8988T (cell line): ENCODE measurements around the gene LY86.

Experiments used
- DNase-seq: peaks from one replicate; pipeline ENCODE4 v3.0.0; 2011

Gene LY86

DNA sequence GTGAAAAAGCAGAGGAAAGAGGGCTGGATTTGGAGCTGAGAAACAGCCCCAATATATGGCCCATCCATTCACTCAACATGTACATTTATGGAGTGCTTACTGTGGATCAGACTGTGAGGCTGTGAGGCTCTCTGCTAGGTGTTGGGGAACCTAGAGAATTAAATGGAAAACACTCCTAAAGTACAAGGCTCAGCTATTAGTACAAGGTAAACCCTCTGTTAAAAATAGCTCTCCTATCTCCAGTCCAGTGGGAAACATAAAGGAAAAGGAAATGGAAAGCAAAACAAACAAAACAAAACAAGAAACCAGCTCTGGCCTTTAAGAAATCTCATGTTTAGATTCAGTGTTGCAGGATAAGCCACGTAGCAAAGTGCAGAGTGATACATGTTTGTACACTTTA, 35.0 kb downstream of the LY86 start:
- no peak for DNase-seq

DNA sequence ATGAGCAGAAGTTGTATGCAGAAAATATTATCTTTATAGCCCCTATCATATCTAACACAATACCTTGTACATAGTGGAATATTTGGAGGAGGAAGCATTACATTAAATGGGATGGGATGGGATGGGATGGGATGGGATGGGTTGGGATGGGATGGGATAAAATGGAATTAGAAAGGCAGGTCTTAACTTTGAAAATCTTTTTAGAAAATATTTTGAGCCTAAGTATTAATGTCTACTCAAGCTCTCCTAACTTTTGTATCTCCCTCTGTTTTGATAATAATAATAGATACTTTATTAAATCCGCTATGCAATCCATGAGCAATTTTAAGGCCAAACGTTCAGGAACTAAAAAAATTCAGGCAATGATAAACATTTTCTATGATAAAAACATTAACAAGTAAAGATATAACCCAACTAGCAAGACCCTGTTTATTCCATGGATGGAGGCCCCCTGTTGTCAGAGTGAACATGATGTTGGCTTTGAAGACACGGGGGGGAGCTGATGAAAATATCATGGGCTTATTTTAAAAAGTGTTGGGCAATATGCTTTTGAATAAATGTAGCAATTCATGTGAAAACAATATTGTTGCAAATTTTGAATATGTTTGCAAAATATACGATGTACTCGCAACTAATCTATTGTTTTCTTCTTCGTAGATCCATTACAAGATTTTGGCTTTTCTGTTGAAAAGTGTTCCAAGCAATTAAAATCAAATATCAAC, 35.9 kb downstream of the LY86 start:
- no peak for DNase-seq

DNA sequence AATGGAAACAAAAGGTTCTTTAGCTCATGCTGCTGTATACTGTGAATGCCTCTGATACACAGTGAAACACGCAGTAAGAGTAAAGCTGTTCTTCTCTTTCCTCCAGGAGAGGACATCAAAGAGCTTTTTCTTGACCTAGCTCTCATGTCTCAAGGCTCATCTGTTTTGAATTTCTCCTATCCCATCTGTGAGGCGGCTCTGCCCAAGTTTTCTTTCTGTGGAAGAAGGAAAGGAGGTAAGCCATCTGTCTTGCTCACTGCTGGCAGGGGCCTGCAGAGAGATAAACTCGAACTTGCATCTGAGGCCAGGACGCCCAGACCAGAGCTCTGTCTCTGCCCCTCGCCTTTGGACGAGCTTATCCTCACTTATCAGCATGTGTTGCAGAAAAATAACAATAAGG, 37.7 kb downstream of the LY86 start:
- no peak for DNase-seq

DNA sequence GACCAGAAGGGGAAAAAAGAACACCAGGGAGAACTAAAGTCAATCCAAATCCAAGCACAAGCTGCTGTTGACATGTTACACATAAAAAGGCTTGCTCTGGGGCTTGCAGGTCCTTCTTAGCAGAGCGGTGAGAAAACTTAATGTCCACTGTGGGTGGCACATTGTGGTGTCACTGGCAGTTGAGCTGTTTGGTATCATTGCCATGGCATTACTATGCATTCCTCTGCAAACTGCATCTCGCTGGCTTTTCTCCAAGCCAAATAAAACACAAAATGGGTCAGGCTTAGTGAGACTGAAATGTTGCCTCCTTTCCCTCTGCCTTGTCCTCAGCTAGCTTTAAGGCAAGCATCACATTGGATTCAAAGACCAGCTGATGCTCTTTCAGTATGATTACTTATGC, 40.9 kb downstream of the LY86 start:
- DNase-seq = no peak

DNA sequence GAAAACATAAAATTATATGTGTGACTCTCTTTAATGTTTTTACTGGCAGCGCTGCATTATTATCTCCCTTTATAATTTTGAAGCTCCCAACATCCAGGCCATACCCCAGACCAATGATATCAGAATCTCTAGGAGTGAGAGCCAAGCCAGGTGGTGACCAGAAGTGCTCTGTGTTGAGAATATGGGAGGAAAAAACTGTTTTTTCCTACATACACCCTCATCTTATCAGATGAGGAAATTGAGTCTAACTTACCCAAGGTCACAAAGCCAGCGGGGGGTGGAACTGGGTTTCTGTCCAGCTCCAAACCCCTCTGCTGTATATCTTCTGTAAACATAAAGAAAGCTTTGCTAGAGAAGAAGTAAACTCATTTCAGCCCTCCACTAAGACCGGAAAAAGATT, 42.5 kb downstream of the LY86 start:
- no peak for DNase-seq

DNA sequence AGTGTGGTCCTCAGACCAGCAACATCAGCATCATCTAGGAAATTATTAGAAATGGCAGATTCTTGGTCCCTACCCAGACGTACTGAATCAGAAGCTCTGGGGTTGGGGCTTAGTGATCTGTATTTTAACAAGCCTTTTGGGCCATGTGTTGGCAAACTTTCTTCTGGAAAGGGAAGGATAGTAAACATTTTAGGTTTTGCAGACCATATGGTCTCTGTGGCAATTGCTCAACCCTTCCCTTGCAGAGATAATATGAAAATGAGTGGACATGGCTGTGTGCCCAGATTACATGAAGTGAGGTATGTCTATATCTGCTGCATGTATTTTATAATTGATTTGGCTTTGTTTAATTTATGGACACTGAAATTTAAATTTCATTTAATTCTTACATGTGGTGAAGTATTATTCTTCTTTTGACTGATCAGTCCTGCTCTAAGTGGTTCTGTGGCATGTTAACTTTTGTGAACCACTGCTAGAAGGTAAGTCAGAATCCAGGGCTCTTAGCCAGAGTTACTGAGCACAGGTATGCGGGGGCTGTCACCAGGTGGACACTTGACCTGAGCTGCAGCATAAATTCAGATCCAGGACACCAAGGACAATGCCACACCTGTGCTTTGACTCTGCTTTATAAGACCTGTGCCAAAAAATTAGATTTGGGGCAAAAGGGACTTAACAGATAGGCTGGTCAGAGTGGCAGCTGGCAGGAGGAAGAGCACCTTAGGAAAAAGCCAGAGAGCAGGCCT, 43.2 kb downstream of the LY86 start:
- no peak for DNase-seq

DNA sequence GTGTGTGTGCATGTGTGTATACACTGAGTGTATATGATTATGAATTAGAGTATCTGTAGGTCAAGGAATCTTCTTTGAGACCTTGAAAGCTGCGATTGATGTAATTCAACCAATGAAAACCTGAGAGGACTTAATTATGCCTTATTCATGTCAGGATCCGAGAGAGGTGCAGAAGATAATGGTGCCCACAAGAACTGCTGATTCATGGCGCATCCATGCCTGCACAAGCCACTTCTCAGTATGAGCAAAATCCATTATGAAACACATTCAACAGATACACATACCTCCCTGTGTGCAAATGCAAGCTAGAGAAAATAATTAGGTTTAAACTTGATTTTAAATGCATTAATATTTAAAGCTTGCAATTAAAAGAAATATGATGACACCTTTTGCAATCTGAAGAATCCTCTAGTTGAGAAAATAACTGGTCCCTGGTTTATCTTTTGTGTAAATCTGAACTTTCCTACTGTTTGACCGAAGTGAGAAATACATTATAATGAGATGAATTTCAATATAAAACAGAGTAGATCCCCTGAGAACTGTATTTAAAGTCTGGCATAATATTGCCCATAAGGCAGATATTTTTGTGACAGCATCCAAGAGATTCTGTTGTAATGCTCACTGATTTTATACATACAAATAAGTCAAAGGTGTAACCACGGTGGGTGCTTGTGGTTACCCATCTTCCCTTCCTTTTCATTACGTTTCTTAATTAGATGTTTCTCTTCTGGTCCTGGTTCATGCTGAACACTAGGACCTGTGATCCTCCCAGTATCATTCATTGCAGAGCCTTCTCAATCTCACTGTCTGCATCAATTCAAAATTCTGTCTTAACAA, 45.6 kb downstream of the LY86 start:
- no peak for DNase-seq

DNA sequence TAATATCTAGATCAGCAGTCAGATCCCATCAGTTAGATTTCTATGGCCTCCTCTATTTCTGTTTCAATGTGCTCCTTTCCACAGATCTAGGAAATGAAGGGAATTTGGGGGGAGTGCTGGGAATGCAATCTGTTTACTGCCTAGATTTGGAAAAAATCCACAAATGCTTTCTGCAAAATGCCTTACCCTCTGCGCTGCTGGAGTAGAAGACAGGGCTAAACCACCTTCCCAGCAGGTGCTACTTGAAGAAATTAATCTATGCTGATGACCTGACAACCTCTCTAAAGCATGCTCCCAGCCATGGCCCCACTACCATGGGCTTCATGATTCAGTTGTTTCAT, 46.2 kb downstream of the LY86 start:
- no peak for DNase-seq

DNA sequence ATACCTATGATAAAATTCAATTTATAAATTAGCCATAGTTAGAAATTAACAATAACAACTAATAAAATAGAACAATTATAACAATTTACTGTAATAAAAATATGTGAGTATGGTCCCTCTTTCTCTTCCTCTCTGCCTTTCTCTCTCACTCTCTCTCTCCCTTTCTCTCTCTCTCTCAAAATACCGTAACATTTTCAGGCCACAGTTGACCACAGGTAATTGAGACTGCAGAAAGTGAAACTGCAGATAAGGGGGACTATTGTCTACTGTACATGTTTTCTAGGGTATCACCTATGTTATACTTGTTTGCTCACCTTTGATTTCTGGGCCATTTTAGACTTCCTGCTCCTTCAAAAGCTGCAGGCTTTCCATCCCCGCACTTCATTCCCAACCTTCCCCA, 46.8 kb downstream of the LY86 start:
- DNase-seq = no peak

DNA sequence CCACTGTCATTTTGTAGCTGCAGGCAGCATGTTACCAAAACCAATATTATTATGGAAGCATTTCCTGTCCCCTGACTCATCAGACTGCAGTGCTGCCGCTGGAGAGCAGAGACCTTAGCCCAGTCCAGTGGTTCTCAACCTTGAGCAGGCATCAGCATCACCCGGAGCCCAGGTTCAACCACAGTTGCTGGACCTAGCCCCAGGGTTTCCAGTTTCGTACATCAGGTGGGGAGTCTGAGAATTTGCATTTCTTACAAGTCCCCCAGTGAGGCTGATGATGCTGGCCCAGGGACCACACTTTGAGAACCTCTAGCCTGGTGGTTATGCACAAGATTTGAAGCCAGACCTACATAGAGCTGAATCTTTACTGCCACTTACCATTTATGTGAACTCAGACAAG, 47.3 kb downstream of the LY86 start:
- DNase-seq = no peak

DNA sequence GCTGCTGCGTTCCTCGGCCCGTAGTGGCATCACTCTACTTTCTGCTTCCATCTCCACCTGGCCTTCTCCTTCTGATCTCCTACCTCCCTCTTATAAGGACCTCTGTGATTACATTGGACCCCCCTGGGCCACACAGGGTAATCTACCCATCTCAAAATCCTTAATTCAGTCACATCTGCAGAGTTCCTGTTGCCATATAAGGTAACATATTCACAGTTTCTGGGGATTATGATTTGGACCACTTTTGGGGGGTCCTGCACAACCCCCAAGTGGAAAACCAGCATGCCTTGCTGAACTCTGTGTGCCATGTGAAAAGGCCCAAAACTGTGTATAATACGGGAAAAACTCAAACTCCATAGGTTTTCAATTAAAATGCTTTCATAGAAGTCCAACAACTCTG, 51.1 kb downstream of the LY86 start:
- DNase-seq = no peak

DNA sequence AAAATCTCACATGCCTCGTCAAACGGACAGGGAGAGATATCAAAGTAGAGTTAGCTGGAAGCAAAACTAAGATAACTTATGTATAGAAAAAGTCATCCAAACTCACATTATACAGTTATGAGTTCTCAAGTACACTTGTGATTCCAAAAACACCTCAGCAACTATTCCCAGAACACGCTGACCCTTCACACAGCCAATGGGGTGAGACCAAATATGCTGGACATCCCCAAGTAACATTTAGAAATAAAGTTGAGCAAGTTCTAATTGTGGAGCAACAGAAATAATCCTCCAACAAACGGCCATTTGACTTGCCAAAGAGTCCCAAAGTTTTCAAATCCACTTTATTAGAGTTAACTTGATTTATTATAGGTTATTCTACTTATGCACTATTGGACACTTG, 52.4 kb downstream of the LY86 start:
- DNase-seq = no peak

DNA sequence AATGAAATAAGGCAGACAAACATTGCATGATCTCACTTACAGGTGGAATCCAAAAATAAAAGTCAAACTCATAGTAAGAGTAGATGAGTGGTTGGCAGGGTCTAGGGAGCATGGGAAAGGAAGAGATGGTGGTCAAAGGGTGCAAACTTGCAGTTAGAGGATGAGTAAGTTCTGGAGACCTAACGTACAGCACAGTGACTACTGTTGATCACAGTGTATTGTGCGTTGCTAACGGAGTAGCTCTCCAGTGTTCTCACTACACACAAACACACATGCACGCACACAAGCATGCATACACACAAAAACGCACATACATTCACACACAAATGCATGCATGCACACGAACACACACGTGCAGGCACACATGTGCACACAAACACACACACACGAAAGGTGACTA, 54.9 kb downstream of the LY86 start:
- no peak for DNase-seq

DNA sequence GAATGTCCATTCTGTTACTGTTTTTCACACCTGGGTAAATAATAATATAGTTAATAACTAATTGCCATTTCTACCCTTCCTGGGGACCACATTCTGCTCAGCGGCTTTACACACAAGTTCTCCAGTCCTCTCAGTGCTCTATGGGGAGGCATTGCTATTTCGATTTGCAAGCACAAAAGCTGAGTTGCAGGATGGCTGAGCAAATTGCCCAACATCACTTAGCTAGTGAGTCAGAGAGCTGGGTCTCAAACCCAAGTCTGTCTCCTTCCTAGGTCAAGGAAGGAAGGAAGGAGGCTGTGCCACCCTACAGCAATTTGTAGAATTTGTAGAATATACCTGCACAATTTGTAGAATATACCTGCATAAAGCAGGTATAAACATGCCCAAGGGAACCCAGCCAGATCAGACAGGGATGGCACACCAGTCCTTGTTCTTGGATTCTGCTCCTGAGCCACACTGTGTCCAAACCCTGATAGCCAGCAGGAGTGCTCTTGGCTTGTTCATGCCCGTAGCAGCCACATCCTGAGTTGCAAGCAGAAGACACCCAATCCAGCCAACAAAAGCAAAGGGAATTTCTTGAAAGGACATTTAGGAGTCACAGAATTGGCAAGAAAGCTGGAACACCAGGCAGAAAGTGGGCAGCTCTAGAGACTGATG, 56.9 kb downstream of the LY86 start:
- no peak for DNase-seq

DNA sequence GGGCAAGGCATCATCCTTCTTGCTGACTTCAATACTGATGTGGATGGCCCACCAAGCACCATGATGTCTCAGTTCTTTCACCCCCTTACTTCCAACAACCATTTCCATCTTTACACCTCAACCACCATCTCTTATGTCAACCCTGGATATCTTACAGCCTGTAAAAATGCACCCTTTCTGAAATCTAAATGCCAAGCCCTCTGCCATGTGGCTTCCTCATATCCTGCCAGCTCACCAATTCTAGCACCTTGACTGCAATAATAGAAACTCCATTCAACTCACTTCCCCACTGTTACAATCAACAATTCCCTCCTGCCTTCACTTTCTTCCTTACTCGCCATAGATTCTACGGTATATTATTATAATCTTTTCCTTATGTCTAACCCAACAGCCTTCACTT, 57.9 kb downstream of the LY86 start:
- DNase-seq = no peak

DNA sequence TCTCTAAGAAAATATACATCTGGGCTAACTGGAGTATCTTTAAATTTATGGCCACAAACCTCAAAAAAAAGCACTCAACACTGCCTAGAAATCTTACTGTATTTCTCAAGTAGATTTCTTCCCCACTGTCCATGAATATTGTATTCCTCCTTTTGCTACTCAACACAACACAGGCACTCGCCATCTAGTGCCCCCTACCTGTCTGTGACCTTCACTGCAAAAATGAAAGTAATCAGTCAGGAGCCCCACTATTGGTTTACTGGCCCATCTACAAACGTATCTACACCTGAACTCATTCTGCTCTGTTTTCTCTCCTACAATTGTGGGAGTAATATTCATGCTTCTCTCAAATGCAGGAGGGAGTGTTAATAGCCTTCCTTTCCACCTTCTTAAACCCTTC, 58.3 kb downstream of the LY86 start:
- DNase-seq = no peak

DNA sequence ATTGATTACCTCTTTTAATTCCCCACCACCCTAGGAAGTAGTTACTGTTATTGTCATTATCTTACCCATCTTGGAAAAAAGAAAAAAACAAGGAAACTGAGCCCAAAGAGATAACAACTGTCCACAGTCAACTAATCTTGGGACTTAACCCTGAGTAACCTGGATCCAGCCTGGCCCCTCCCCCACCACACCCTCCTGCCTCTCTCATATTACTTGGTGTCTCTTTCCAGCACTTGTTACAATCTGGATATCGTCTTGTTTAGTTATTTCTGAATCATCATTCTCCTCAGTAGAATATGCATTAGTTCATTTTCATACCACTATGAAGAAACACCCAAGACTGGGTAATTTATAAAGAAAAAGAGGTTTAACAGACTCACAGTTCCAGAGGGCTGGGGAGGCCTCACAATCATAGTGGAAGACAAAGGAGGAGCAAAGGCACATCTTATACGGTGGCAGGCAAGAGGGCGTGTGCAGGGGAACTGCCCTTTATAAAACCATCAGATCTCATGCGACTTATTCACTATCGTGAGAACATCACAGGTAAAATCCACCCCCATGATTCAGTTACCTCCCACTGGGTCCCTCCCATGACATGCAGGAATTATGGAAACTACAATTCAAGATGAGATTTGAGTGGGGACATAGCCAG, 60.3 kb downstream of the LY86 start:
- DNase-seq = no peak

DNA sequence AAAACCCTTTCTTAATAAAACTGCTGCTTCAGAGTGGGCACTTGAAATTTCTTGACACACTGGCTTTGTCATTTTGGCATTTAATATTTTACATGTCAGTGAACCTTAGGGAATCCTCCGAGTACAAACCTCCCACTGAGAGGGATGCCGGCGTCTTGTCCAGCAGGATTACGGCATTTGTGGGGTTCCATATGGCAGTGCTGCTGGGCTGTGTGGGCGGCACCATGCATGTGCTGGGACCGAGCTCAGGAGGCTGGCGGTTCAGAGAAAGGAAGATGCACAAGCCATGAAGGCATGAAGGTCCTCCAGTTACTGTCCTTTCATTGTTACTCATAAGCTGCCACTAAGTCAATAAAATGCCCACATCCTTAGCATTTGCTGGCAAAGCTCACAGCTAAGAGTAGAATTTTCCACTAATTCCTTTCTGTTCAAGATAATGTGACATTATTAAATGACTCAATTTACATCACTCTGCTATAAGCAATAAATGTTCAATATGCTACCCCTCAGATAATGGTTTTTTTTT, 61.4 kb downstream of the LY86 start:
- DNase-seq = no peak

DNA sequence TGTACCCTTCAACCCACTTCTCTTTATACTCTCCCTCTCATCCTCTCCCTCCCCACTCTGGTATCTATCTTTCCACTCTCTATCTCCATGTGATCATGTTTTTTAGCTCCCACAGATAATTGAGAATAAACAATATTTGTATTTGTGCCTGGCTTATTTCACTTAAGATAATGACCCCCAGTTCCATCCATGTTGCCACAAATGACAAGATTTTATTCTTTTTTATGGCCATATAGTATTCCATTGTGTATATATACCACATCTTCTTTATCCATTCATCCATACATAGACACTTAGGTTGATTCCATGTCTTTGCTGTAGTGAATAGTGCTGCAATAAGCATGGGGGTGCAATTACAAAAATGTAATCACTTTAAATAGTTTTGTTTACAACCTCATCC, 62.3 kb downstream of the LY86 start:
- no peak for DNase-seq

DNA sequence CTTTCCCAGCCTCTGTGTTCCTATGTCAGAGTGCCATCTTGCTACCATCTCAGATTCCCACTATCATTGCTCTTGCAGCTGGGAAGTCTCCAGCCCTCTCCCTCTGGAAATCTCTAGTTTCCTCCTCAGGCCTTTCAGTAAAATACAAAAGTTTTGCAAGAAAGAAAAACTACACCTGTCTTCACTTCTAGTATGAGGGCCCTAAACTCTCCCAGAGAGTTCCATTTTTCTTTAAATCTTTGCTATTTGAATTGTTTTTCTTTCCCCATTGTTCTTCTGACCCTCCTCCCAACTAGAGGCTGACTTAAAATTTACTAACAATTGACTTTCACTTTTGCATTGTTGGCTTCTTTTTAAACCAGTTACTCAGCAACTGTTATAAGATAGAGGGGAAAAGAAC, 62.8 kb downstream of the LY86 start:
- no peak for DNase-seq

DNA sequence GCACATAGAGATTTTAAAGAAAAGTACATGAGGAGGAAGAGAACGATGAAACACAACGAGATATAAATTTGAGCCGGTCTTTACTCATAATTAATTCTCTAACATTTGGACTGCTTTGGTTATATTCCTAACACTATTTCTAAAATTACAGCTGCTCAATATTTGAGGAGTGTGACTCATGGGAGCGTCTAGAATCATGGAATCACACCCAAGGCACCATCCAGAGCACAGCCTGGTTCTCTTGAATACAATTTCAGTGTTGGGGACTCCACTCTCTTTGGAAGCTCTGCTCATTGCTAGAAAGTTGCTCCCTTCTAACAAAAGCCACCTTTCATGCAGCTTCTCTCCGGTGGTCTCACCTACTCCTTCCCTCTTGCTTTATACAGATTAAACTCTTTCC, 64.4 kb downstream of the LY86 start:
- DNase-seq = no peak
